HuH-7.5 (cell line): ENCODE results near the gene WNT3A.
A peak's percentile ranks its signal among the peaks of the same experiment; 100 is the strongest.

ENCODE experiments used
- DNase-seq: peaks from one replicate; pipeline ENCODE4 v3.0.0; 2011; ENCODE audit warnings: low spot score

Gene WNT3A

DNA sequence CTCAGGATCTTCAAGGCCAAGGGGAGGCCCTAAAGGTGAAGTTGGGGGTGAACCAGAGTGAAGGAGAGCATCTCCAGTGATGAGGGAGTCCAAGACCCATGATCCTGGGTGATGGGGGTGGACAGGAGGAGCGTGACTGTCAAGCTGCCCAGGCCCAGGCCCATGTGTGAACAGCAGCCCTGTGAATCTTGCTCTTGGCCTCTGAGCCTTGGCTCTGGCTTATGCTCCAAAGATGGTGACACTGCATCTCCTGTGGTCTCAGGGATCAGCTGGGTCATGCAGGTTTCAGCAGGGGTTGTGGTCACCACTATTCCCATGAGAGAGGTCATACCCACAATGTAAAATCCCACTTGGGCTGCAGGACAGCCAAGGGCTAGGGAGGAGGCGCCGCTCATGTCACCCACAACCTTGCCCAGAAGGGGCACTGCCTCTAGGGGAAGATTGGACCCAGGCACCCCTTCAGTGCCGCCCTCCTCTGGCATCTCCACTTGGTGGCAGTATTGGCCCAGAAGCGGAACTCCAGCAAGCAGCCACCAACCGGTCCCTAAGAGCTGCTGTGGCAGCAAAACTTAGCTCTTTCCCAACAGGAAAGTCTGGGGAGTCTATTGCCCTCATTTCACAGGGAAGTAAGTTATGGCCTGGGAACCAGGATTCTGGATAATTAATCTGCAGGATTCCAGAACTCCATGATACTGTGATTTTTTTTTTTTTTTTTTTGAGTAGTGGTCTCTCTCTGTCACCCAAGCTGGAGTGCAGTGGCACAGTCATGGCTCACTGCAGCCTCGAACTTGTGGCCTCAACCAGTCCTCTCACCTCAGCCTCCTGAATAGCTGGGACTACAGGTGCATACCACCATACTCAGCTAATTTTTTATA, 7.5 kb upstream of the WNT3A start:
- DNase-seq = peak; percentile 83

- DNase-seq = no peak
These were observed 6.4 kb upstream of the WNT3A start for GRCh38 chr1:228000416-228000815.

GRCh38 chr1:228000836-228001563, 5.8 kb upstream of the WNT3A start:
- DNase-seq = no peak

DNA sequence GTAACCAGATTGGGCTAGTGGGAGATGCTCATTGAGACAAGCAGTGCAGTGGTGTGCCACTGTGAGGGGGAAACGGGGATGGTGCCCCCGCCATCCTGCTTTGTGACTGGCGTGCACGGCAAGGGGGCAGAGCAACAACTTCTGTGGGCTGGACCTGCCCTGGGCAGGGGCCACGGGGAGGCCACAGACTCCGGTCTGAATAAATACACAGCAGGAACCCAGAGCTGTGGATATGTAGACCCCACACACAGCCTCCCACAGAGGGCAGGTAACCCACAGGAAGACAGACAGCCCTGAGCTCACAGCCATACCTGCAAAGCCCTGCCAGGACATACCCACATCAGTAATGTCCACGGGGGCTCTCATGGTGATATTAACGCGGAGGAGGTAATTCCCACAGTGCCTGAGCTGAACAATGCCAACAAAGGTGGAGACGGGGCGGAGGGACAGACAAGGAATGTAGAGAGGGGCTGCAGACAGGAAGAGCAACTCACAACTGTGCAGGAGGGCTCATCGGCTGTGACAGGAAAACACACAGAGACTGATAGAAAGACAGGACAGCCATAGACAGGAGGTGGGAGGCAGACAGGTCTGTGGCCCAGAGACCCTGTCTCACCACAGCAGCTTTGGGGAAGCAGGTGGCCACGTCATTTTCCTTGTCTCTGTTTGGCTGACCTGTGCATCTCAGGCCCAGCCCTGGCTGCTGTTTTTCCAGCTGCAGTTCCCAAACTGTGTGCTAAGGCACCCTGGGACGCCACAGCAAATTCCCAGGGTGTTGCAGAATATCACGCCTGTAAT, 4.9 kb upstream of the WNT3A start:
- no peak for DNase-seq

- DNase-seq = no peak
These were observed 4.0 kb upstream of the WNT3A start for GRCh38 chr1:228002792-228003191.

DNA sequence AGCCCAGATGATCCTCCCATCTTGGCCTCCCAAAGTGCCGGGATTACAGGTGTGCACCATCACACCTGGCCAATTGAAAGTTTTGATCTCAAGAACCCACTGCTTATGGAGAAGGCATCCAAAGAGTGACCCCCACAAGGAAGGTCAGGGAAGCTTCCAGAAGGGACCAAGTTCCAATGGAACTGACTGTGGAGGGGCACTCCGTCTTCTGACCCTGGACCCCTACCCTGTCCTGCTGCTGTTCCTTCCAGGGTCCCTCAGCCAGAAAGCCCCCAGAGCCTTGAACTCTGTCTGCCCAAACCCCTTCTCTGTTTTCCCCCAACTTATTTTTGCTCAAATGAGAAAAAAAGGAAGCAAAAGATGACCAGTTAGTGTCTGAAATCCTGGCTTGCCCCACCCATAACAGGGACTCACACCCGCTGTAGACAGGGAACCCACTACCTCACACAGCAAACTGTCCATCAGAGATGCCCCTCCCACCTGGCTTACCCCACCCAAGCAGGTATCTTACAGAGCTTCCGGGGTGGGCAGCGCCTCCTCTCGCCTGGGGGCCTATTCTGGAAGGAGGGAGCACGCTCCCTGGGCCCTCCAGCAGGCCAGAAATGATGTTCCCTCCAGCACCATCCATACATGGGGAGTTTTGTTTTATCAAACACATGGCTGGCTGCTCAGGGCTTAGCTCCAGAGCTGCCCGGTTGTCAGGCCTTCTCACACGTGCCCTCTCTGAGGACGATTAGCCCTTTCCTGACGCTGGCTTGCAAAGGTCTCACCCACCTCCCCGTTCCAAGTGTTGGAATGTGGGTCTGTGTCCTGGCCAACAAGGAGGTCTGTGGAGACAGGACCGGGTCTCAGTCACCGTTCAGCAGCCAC, 3.1 kb upstream of the WNT3A start:
- DNase-seq = no peak

DNA sequence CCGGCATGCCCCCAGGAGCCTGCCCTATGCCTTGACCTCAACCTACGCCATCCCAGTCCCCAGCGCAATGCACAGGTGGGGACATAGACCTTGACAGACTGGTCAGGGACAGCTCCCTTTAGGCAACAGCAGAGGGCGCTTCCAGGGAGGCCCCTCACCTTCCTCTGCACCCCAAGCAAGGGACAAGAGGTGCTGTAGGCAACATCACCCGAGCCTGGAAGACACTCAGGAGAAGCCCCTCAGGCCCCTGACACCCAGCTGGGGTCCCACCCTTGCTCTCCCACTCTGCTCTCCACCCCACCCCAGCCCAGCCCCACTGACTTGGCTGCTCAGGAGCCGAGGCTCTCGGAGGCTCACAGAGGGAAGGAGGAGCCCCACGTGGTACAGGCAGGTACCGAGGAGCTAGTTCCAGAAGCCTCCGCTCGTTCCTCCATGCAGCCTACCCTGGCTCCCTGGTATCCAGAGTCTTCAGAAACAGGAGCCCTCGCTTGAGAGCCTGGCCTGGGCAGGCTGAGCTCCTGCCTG, 2.4 kb upstream of the WNT3A start:
- peak; percentile 64 for DNase-seq

DNA sequence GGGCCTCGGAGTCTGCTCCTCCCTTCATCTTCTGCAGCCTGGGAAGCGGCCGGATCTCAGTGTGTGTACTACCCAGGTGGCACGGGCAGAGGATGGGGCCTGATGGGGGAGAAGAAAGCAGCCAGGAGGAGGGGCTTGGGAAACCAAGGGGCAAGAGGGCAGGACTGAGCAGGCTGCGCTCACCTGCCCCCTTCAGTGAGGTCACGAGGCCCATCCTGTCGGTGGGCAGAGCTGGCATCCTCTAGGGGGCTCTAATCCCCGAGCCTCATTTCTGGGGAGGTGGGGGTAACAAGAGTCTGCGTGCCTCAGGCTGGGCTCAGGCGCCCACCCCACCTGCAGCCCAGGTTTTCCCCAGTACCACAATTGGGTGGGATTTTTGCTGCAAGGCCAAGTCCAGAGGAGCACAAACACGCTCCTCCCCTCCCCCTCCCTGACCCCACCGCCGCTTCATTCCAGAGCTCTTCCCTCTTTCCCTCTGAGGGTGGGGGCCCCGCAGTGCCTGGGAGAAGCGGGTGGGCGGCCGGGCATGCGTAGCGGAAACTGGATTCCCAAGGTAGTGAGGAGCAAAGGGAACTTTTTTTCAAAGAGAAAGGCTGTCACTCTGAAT, 1.8 kb upstream of the WNT3A start:
- DNase-seq = peak; percentile 24

DNA sequence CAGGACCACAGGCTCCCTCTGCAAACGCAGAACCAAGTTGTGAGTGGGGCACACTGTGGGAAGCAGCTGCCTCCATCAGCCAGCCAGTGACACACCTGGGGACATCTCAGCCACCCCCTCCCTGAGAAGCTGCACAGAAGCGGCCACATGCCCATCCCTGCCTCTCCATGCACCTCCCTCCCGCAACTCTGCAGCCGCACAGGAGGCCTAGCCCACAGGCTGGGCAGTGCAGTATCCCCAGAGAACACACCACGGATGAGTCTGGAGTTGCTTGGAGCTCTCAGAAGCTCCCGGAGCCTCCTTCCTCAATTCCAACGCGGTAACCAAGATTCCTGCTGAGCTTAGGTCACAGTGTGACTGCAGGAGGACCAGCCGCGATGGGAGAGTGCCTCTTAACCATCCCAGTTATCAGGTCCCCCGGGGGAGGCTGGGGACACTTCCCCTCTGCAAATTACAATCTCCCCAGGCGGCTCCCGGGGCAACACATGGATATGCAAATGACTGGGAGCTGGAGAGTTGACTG, 1.2 kb upstream of the WNT3A start:
- DNase-seq = peak; percentile 32

GRCh38 chr1:228006034-228006785, 588 bp upstream of the WNT3A start:
- DNase-seq = no peak

GRCh38 chr1:228007049-228007800, 427 bp downstream of the WNT3A start:
- no peak for DNase-seq

- no peak for DNase-seq
These were observed 1.1 kb downstream of the WNT3A start for GRCh38 chr1:228007801-228008341.

- no peak for DNase-seq
These were observed 1.8 kb downstream of the WNT3A start for GRCh38 chr1:228008391-228009115.

- no peak for DNase-seq
These were observed 2.5 kb downstream of the WNT3A start for GRCh38 chr1:228009116-228009827.

GRCh38 chr1:228009828-228010775, 3.3 kb downstream of the WNT3A start:
- DNase-seq = no peak

DNA sequence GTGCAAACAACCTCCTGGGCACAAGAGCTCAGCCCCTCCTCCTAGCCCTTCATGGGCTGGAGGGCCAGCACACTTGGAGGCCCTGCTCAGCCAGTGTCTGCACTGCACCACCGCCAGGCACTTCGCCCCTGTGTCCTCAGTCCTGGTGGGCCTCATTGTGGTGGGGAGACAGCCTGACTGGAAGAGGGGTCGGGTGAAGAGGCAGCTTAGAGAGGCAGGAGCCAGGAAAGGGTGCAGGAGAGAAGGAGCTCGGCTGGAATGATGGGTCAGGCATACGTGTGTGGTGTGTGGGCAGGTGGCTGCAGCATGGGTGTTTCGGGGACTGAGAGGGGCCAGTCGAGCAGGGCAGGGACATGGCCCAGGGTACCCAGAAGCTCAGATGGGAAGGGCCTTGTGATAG, 4.1 kb downstream of the WNT3A start:
- no peak for DNase-seq
